GM20000 (cell line): ENCODE measurements around the gene ZIC5.
"Not testable (repeated sequence)": the region's sequence is repeated elsewhere in the genome, so short reads cannot be mapped to it uniquely, and the experiment has no call there.

Experiments
- DNase-seq: peaks from one replicate; pipeline ENCODE4 v3.0.0; 2012; ENCODE audit warnings: low spot score
- TF ChIP-seq, protein P1 (sequence below): IDR thresholded peaks from 2 replicates; pipeline ENCODE4 v1.5.1; 2012; ENCODE audit warnings: mild to moderate bottlenecking, control low read depth; ENCODE audit errors: extremely low read depth, missing control alignments

ZIC5 gene

GRCh38 chr13:99948907-99949678, 22.5 kb downstream of the ZIC5 start:
- TF ChIP-seq, protein P1, sequence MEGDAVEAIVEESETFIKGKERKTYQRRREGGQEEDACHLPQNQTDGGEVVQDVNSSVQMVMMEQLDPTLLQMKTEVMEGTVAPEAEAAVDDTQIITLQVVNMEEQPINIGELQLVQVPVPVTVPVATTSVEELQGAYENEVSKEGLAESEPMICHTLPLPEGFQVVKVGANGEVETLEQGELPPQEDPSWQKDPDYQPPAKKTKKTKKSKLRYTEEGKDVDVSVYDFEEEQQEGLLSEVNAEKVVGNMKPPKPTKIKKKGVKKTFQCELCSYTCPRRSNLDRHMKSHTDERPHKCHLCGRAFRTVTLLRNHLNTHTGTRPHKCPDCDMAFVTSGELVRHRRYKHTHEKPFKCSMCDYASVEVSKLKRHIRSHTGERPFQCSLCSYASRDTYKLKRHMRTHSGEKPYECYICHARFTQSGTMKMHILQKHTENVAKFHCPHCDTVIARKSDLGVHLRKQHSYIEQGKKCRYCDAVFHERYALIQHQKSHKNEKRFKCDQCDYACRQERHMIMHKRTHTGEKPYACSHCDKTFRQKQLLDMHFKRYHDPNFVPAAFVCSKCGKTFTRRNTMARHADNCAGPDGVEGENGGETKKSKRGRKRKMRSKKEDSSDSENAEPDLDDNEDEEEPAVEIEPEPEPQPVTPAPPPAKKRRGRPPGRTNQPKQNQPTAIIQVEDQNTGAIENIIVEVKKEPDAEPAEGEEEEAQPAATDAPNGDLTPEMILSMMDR: no peak
- DNase-seq: no peak

DNA sequence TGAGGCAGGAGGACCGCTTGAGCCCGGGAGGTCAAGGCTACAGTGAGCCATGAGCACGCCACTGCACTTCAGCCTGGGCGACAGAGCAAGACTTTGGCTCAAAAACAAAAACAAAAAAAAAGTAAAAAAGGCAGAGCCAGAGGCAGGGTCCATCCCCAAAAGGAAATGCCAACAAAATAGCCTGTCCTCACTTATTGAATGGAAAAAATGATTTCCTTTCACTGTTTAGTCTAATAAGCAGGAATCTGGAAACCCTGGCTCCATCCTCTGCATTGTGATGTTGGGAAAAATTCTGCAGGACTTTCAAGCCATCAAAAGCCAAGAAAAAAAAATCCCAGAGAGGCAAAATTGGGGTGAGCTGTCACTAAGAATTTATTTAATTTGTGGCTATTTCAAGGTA, 23.2 kb downstream of the ZIC5 start:
- TF ChIP-seq, protein P1: no peak
- no peak for DNase-seq

DNA sequence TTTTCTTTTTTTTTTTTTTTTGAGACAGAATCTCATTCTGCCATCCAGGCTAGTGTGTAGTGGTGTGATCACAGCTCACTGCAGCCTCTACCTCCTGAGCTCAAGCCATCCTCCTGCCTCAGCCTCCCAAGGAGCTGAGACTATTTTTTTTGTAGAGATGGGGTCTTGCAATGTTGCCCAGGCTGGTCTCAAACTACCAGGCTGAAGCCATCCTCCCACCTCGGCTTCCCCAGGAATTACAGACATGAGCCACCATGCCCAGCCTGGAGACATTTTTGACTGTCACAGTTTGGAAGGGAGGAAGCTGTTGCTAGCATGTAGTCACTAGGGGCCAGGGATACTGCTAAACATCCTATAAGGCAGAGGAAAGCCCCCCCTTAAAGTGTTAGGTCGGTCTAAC, 23.9 kb downstream of the ZIC5 start:
- TF ChIP-seq, protein P1: no peak
- no peak for DNase-seq

DNA sequence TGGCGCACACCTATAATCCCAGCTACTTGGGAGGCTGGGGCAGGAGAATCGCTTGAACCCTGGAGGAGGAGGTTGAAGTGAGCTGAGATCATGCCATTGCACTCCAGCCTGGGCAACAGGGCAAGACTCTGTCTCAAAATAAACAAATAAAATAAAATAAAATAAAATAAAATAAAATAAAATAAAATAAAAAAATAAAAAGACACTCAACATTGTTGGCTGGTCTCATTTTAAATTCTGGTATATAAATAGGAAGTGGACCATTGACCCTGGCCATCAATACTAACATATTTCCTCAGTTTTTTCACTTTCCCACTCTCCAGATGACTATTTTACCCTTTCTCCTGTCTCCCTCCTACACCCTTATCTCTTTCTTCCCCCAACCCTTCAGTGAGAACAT, 26.1 kb downstream of the ZIC5 start:
- DNase-seq: not testable (repeated sequence)

DNA sequence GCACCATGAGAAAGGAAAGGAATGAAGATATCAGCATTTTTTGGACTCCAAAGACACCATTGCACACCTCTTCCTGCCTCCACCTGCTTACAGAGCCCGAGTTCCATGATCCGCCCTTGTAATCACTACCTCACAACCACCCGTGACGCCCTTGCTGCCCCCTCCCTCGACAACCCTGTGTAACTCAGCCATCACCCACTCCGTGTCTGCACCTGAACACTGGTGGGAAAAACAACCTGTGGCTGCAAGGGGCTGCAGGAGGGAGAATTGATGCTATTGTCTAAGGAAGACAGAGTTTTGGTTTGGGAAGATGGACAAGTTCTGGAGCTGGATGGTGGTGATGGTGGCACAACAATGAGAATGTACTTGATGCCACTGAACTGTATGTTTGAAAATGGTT, 27.0 kb downstream of the ZIC5 start:
- DNase-seq: no peak
- TF ChIP-seq, protein P1: no peak

DNA sequence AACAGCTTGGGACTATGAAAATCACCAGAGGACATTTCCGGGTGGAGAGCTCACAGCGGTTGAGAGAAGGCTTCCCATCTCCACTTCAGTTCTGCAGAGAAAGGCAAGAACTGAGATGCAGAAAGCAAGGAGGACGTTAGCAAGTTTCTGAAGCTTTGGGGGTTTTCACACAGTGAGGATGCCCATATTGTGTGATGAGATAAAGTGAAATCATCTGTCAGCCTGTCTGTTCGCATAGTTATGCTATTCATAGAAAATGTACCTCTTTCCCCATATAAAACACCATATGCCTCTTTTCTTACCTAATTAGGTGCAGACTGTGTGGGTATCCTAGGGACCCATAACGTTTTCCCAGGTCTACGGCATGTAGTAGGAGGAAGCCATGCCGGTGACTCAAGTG, 27.5 kb downstream of the ZIC5 start:
- DNase-seq: no peak
- TF ChIP-seq, protein P1: no peak

DNA sequence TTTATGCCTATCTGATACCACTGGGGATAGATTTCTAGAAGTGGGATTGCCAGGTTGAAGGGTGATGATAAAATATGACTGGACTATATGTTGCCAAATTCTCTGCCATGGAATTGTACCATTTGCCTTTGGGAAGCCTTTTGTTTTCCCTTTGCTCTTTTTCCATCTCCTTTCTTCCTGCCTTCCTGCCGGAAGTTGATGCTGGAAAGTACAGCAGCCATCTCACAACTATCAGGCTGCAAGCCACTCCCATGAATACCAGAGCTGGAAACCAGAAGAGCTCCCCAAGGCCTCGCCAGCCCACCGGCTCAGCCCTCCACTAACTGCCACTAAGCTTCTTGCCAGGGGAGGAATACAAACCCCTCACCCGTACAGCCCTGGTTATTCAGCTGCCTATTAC, 29.7 kb downstream of the ZIC5 start:
- DNase-seq: no peak
- TF ChIP-seq, protein P1: no peak

GRCh38 chr13:99941086-99941485, 30.5 kb downstream of the ZIC5 start:
- TF ChIP-seq, protein P1: no peak
- no peak for DNase-seq
